ENCODE data around the gene AFF2.

- no peak for TF ChIP-seq CTCF (IDR thresholded peaks at IDR 0.05)
- TF ChIP-seq POLR2A (IDR thresholded peaks at IDR 0.05) = no peak
Measured at GRCh38 chrX:148573119-148573518, 72.7 kb downstream of the AFF2 start.
